IMR-90 (cell line): ENCODE measurements around the gene SRSF2. TPM values are rescaled to one million over a fixed set of nuclear protein-coding genes. Genes with fewer than 3 reads are reported as not detected.

Experiments used
- ATAC-seq: fragments of 200-7000 bp; cut with Tn5 transposase; 2 replicates; pipeline ENCODE4 v1.9.1; 2020; ENCODE audit warnings: low read depth, mild to moderate bottlenecking, moderate library complexity
- BruUV-seq: library from RNA; stranded (reverse); fragments of 400-500 nt; replicated peaks from 2 replicates; lab custom pipeline; 2021; lab: Mats Ljungman, UMichigan
- CTCF ChIA-PET: fragments of 300-600 bp; formaldehyde crosslinking; extraction: SDS; loops from one replicate; lab custom pipeline; 2021; ENCODE audit warnings: antibody characterized with exemption; lab: Yijun Ruan, JAX
- POLR2A ChIA-PET: fragments of 300-600 bp; sonication (Branson Sonifier 250); formaldehyde crosslinking; loops from one replicate; lab custom pipeline; 2022; ENCODE audit warnings: antibody characterized with exemption; ENCODE audit not compliant: unreplicated experiment; lab: Charles Lee
- DNase-seq: peaks from one replicate; pipeline ENCODE4 v3.0.0; 2013
- H2AFZ ChIP-seq: replicated peaks from 2 replicates; pipeline ENCODE3; 2013; ENCODE audit warnings: low read length, mild to moderate bottlenecking; ENCODE audit not compliant: poor library complexity
- H2AK5ac ChIP-seq: 2 replicates; pipeline ENCODE4 v1.6.1; 2013; ENCODE audit warnings: low read depth, low read length, inconsistent platforms
- H2AK9ac ChIP-seq: replicated peaks from 2 replicates; pipeline ENCODE3; 2013; ENCODE audit warnings: mild to moderate bottlenecking, low read depth, low read length, moderate library complexity; ENCODE audit not compliant: poor library complexity
- H2BK120ac ChIP-seq: 2 replicates; pipeline ENCODE4 v1.6.1; 2013; ENCODE audit warnings: low read depth, low read length, inconsistent platforms
- H2BK15ac ChIP-seq: 3 replicates; pipeline ENCODE4 v1.6.1; 2013; ENCODE audit warnings: low read depth, low read length, inconsistent platforms
- H2BK20ac ChIP-seq: 2 replicates; pipeline ENCODE4 v1.6.1; 2013; ENCODE audit warnings: low read depth, mild to moderate bottlenecking, inconsistent platforms, low read length, moderate library complexity
- H2BK5ac ChIP-seq: 2 replicates; pipeline ENCODE4 v1.6.1; 2013; ENCODE audit warnings: mild to moderate bottlenecking, low read depth, low read length, inconsistent platforms; ENCODE audit not compliant: poor library complexity, severe bottlenecking
- H3K14ac ChIP-seq: replicated peaks from 2 replicates; pipeline ENCODE4 v1.6.1; 2013; ENCODE audit warnings: low read depth, low read length, inconsistent platforms
- H3K18ac ChIP-seq: 2 replicates; pipeline ENCODE4 v1.6.1; 2013; ENCODE audit warnings: low read depth, low read length, control low read depth
- H3K23ac ChIP-seq: 2 replicates; pipeline ENCODE4 v1.6.1; 2013; ENCODE audit warnings: low read depth, low read length, inconsistent platforms
- H3K27ac ChIP-seq: 2 replicates; pipeline ENCODE4 v1.5.1; 2013; ENCODE audit warnings: mild to moderate bottlenecking, control low read depth, low read length; ENCODE audit not compliant: insufficient read depth
- H3K27me3 ChIP-seq: 2 replicates; pipeline ENCODE4 v1.6.1; 2013; ENCODE audit warnings: low read length; ENCODE audit not compliant: control insufficient read depth, insufficient read depth
- H3K36me3 ChIP-seq: 2 replicates; pipeline ENCODE4 v1.6.1; 2013; ENCODE audit warnings: low read length, mixed read lengths; ENCODE audit not compliant: control insufficient read depth, insufficient read depth
- H3K4ac ChIP-seq: 2 replicates; pipeline ENCODE4 v1.6.1; 2013; ENCODE audit warnings: low read depth, low read length, inconsistent platforms
- H3K4me1 ChIP-seq: 2 replicates; pipeline ENCODE4 v1.6.1; 2013; ENCODE audit warnings: low read length, mixed read lengths; ENCODE audit not compliant: control insufficient read depth, insufficient read depth
- H3K4me2 ChIP-seq: 2 replicates; pipeline ENCODE4 v1.6.1; 2013; ENCODE audit warnings: low read depth, mild to moderate bottlenecking, control low read depth, low read length, moderate library complexity
- H3K4me3 ChIP-seq: 2 replicates; pipeline ENCODE4 v1.5.1; 2013; ENCODE audit warnings: low read depth, mild to moderate bottlenecking, control low read depth, low read length, moderate library complexity; ENCODE audit not compliant: insufficient read depth
- H3K56ac ChIP-seq: 2 replicates; pipeline ENCODE4 v1.6.1; 2013; ENCODE audit warnings: low read length, inconsistent platforms; ENCODE audit not compliant: insufficient read depth; ENCODE audit errors: extremely low read depth
- H3K79me1 ChIP-seq, 2 experiments: 2 replicates each; pipeline ENCODE4 v1.6.1; 2013; ENCODE audit warnings: low read length in 2 of 2, inconsistent platforms in 1 of 2, low read depth in 1 of 2
- H3K9ac ChIP-seq: 2 replicates; pipeline ENCODE4 v1.6.1; 2013; ENCODE audit warnings: low read depth, low read length, control low read depth
- H3K9me1 ChIP-seq: 2 replicates; pipeline ENCODE4 v1.6.1; 2013; ENCODE audit warnings: low read length, inconsistent platforms; ENCODE audit not compliant: insufficient read depth
- H3K9me3 ChIP-seq: 2 replicates; pipeline ENCODE4 v1.6.1; 2013; ENCODE audit warnings: low read length; ENCODE audit not compliant: control insufficient read depth, insufficient read depth
- H4K20me1 ChIP-seq: 2 replicates; pipeline ENCODE4 v1.6.1; 2013; ENCODE audit warnings: low read length, inconsistent platforms; ENCODE audit not compliant: insufficient read depth
- H4K5ac ChIP-seq: 2 replicates; pipeline ENCODE4 v1.6.1; 2013; ENCODE audit warnings: mild to moderate bottlenecking, low read depth, low read length, control low read depth
- H4K8ac ChIP-seq, 2 experiments: 2 replicates each; pipeline ENCODE4 v1.6.1; 2013; ENCODE audit warnings: low read depth in 2 of 2, low read length in 2 of 2, control low read depth in 1 of 2, inconsistent platforms in 1 of 2
- H4K91ac ChIP-seq: 2 replicates; pipeline ENCODE4 v1.6.1; 2013; ENCODE audit warnings: low read depth, low read length, inconsistent platforms; ENCODE audit not compliant: insufficient read depth
- BHLHE40 ChIP-seq: fragments of 150-350 bp; IDR thresholded peaks from 2 replicates; pipeline ENCODE4 v1.6.1; 2016; ENCODE audit warnings: mild to moderate bottlenecking, low read depth, low read length
- CEBPB ChIP-seq: IDR thresholded peaks from 2 replicates; pipeline ENCODE4 v1.6.1; 2012; ENCODE audit warnings: low read depth, low read length, improper control_type of control experiment
- CHD1 ChIP-seq: IDR thresholded peaks from 2 replicates; pipeline ENCODE4 v1.6.1; 2012; ENCODE audit warnings: low read depth, low read length, improper control_type of control experiment
- CTCF ChIP-seq: conservative IDR thresholded peaks from 2 replicates; pipeline ENCODE4 v1.5.1; 2012; ENCODE audit warnings: mild to moderate bottlenecking, low read depth, low read length, improper control_type of control experiment
- FOS ChIP-seq: fragments of 150-350 bp; IDR thresholded peaks from 2 replicates; pipeline ENCODE4 v1.6.1; 2016; ENCODE audit warnings: low read depth, low read length
- MAFK ChIP-seq: IDR thresholded peaks from 2 replicates; pipeline ENCODE4 v1.6.1; 2012; ENCODE audit warnings: low read depth, low read length, improper control_type of control experiment
- MAZ ChIP-seq: IDR thresholded peaks from 2 replicates; pipeline ENCODE4 v1.6.1; 2012; ENCODE audit warnings: low read depth, mild to moderate bottlenecking, low read length, improper control_type of control experiment, moderate library complexity, borderline replicate concordance
- MXI1 ChIP-seq: IDR thresholded peaks from 2 replicates; pipeline ENCODE4 v1.6.1; 2012; ENCODE audit warnings: low read depth, mild to moderate bottlenecking, low read length, moderate library complexity, borderline replicate concordance
- NFE2L2 ChIP-seq: fragments of 150-350 bp; IDR thresholded peaks from 2 replicates; pipeline ENCODE4 v1.6.1; 2016; ENCODE audit warnings: low read depth, mild to moderate bottlenecking, low read length
- POLR2A ChIP-seq: IDR thresholded peaks from 2 replicates; pipeline ENCODE4 v1.6.1; 2012; ENCODE audit warnings: mild to moderate bottlenecking, low read depth, low read length
- RAD21 ChIP-seq: IDR thresholded peaks from 2 replicates; pipeline ENCODE4 v1.6.1; 2012; ENCODE audit warnings: low read length, improper control_type of control experiment
- RCOR1 ChIP-seq: IDR thresholded peaks from 2 replicates; pipeline ENCODE4 v1.6.1; 2012; ENCODE audit warnings: mild to moderate bottlenecking, low read length, improper control_type of control experiment; ENCODE audit not compliant: insufficient replicate concordance
- RFX5 ChIP-seq: IDR thresholded peaks from 2 replicates; pipeline ENCODE4 v1.8.0; 2012; ENCODE audit warnings: low read depth, mild to moderate bottlenecking, low read length, moderate library complexity
- SMC3 ChIP-seq: fragments of 150-350 bp; IDR thresholded peaks from 2 replicates; pipeline ENCODE4 v1.6.1; 2016; ENCODE audit warnings: low read depth, mild to moderate bottlenecking, antibody characterized with exemption, low read length, moderate library complexity
- WGBS, 2 experiments: methylation state at CpG; one replicate each; pipeline versions ENCODE4 v1.1.5 to v1.1.7; 2013; ENCODE audit warnings: missing lambda C conversion rate in 2 of 2; ENCODE audit not compliant: insufficient read length in 1 of 2; ENCODE audit errors: extremely low coverage in 2 of 2; 5-methylcytosine and 5-hydroxymethylcytosine counted together
- dilution Hi-C: fragments of 300-500 bp; cut with HindIII; formaldehyde crosslinking; loops from one replicate; pipeline ENCODE4 v1.14.3; 2018; ENCODE audit warnings: low sequenced_read_pairs; ENCODE audit not compliant: unreplicated experiment
- in situ Hi-C: fragments of 300-500 bp; cut with MboI; formaldehyde crosslinking; loops from 3 replicates; pipeline ENCODE4 v1.14.3; 2019; ENCODE audit warnings: low sequenced_read_pairs, inconsistent platforms, mixed read lengths
- intact Hi-C: fragments of 100-400 bp; cut with micrococcal nuclease; formaldehyde crosslinking; loops from 2 replicates; pipeline ENCODE4 v1.10.0; 2022
- polyA plus RNA-seq, 3 experiments: library from polyadenylated mRNA; depleted of rRNA; stranded (reverse); fragments of >200 nt; gene quantifications; 2 replicates each; pipeline ENCODE4 v1.2.3, GENCODE V29; 2012; ENCODE audit warnings: low replicate concordance in 1 of 3
- total RNA-seq: library from RNA; depleted of rRNA; stranded (reverse); fragments of >200 nt; gene quantifications from 2 replicates; pipeline ENCODE4 v1.2.3, GENCODE V29; 2012
- TF ChIP-seq, protein P1 (sequence below): fragments of 150-350 bp; IDR thresholded peaks from 2 replicates; pipeline ENCODE4 v1.6.1; 2016; ENCODE audit warnings: low read depth, mild to moderate bottlenecking, low read length, moderate library complexity, borderline replicate concordance
- TF ChIP-seq, protein P2 (sequence below): fragments of 150-350 bp; IDR thresholded peaks from 2 replicates; pipeline ENCODE4 v1.6.1; 2017; ENCODE audit warnings: mild to moderate bottlenecking, antibody characterized with exemption, low read length, low read depth

SRSF2 gene
- total and polyA plus RNA-seq, 2 of the 4 experiments (the other 2 are of a cell fraction): 98.0 to 296 TPM

- Histone ChIP-seq H2AFZ (no peak overlapping the region), H2AK9ac (no peak overlapping the region), H3K79me1 (no peaks in the 10 kb centered on the region), H3K36me3 (peaks cover 19% of the 10 kb centered on the region), H4K5ac (no peak overlapping the region), H3K56ac (no peak overlapping the region), H2BK120ac (no peak overlapping the region), H3K4me3 (no peak overlapping the region), H3K14ac (no peak overlapping the region), H3K18ac (no peak overlapping the region), H3K27ac (no peak overlapping the region), H3K27me3 (no peaks in the 10 kb centered on the region), H2BK20ac (no peak overlapping the region), H2AK5ac (no peak overlapping the region), H2BK15ac (no peak overlapping the region), H4K91ac (no peak overlapping the region), H4K8ac (no peak overlapping the region), H2BK5ac (no peak overlapping the region), H3K4me1 (no peaks in the 10 kb centered on the region), H4K20me1 (no peaks in the 10 kb centered on the region), H3K9ac (no peak overlapping the region), H3K9me3 (no peaks in the 10 kb centered on the region), H3K4ac (no peak overlapping the region), H3K9me1 (peaks cover 9% of the 10 kb centered on the region; the same call in 1 of the 2 replicates), H3K23ac (no peak overlapping the region), H3K4me2 (no peak overlapping the region)
- dilution Hi-C loops (no loop called here), intact Hi-C loops (no loop called here), in situ Hi-C loops (no loop called here)
- BruUV-seq: no TSS peak
- CTCF ChIA-PET: interaction anchor here (0.6 to 0.7 kb wide), 2 partner anchors 32 to 218 kb away, joined by 3 read pairs; partner anchors contain the start of genes JMJD6 and METTL23
- DNase-seq (no peak), ATAC-seq (no peak)
- POLR2A ChIA-PET: no interaction called here
- no CpG with 5 or more reads among the region's 3 CpGs for WGBS, 2 experiments
- TF ChIP-seq CHD1 (no peak), SMC3 (no peak), FOS (no peak), NFE2L2 (no peak), CTCF (no peak), MAZ (no peak), POLR2A (no peak), RCOR1 (no peak), CEBPB (no peak), BHLHE40 (no peak), RFX5 (no peak), MAFK (no peak), MXI1 (no peak), RAD21 (no peak)
- TF ChIP-seq, protein P1, sequence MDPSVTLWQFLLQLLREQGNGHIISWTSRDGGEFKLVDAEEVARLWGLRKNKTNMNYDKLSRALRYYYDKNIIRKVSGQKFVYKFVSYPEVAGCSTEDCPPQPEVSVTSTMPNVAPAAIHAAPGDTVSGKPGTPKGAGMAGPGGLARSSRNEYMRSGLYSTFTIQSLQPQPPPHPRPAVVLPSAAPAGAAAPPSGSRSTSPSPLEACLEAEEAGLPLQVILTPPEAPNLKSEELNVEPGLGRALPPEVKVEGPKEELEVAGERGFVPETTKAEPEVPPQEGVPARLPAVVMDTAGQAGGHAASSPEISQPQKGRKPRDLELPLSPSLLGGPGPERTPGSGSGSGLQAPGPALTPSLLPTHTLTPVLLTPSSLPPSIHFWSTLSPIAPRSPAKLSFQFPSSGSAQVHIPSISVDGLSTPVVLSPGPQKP: no peak
- TF ChIP-seq, protein P2, sequence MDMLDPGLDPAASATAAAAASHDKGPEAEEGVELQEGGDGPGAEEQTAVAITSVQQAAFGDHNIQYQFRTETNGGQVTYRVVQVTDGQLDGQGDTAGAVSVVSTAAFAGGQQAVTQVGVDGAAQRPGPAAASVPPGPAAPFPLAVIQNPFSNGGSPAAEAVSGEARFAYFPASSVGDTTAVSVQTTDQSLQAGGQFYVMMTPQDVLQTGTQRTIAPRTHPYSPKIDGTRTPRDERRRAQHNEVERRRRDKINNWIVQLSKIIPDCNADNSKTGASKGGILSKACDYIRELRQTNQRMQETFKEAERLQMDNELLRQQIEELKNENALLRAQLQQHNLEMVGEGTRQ: no peak
Observed at GRCh38 chr17:76758570-76758969, 21.4 kb upstream of the SRSF2 start.
